GM18519 (cell line): ENCODE results near the gene THY1.
"Not testable (repeated sequence)": the region's sequence is repeated elsewhere in the genome, so short reads cannot be mapped to it uniquely, and the experiment has no call there.

Experiments
- ATAC-seq: cut with Tn5 transposase; IDR thresholded peaks from one replicate; pipeline ENCODE4 v1.9.1; 2021; ENCODE audit warnings: mild to moderate bottlenecking, moderate library complexity; ENCODE audit not compliant: unreplicated experiment, low FRiP score

The THY1 gene

DNA sequence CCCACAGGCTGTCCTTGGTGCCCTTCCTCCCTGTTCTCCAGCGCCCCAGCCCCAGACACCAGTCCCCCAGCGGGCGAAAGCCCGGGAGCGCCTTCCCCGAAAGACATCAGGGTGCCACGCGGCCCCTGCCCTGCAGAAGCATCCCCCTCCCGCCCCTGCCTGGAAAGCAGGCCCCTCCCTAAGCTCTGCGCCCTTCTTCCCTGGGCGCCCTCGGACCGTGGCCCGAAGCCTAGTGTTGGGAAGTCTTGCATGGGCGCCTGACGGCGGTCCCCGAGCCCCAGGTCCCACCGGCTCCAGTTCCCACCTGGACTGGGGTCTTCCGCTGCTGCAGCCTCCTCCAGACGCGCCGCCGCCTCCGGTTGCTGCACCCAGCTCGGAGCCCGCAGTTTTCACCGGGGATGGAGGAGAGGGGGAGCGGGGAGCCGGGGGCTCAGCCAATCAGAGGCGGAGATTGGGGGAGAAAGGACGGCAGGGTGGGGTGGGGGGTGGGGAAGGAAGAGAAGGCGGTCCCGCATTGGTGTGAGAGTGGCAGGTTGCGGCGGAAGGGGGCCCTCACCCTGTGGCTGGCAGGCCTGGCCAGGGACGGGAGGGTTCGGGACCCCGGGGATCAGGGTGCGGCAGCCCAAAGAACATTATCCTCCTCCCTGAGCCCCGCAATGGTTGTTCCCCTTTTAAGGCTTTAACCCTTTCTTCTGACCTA, at the start of gene THY1:
THY1 (minus strand) TSS at position 364 of the 700 bp plus-strand sequence. CDS start 2,267 bp downstream, outside the sequence.
- no peak for ATAC-seq

DNA sequence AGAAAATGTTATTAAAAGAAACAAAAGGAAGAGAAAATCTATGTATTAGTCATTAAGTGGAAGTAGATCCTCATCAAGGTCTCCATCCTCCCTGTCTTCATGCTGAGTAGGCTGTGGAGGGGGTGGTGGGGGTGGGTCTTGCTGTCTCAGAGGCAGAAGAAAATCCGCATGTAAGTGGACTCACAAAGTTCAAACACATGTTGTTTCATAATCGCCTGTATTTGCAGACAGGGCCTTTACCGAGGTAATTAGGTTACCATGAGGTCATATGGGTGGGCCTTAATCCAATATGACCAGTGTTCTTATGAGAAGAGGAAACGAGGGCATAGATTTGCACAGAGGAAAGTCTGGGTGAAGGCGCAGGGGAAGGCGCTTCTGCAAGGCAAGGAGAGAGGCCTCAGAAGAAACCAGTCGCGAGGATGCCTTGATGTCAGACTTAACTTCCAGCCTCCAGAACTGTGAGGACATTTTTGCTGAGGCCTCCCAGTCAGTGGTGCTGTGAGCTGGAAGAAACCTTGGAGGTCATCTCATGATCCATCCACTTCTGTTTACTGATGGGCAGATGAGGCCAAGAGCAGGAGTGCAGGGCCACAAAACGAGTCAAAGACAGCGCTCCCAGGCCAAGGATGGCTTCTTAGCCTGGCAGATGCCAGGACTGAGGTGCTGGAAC, 49.3 kb upstream of the THY1 start:
- no peak for ATAC-seq

DNA sequence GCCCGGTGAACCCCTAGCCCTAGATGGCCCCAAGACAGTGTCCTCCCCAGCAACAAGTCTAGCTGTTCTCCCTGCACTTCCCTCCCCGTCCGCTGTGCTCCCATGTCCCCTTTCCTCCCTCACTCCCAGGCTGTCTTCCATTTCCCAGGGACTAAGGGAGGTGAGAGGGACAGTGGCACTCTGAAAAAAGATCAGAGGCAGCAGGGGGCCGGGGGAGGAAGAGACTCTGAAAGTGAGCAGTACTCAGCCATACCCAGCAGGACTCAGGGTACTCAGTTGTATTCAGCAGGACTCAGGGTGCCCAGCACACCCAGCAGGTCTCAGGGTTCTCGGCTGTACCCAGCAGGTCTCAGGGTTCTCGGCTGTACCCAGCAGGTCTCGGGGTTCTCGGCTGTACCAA, 48.4 kb upstream of the THY1 start:
- ATAC-seq = no peak

DNA sequence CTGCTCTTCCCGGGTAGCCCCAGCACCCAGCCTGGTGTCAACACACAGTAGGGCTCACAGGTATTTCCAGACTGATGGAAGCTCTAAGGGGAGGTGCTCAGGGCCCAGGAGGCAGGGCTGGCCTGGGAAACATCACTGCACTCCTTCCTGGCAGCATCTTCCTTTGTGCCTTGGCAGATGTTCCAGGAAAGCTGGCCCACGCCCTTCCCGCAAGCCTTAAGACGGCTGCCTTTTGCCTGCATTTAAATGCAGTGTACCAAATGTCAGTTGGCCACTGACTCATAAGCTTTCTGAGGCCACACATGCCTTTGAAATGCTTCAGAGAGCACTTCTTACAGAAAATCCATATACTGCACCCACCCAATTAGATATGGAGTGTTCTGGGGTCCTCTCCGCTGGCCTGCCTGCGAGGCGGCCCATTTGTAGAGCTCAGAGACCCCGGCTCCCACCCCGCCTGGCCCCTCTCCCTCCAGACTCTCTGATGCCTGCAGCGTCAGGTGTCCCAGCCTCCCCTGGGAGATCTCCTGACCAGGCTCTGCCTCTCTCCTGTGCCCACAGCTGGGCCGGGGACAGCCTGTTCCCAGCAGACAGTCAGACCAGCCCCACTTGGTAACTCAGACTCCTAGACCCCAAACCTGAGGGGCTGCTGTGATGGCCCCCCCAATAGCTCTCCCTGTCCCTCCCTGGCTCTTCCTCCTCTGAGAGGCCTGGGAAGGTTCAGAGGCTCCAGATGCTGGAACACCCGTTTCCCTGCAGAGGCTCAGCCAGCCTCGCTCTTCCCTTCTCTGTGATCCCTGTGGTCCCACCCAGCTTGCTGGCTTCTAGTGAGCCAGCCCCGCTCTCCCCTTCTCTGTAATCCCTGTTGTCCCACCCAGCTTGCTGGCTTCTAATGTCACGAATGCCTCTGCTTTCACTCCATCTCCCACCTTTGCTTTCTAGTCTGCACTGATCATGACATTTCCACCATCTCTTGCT, 47.6 kb upstream of the THY1 start:
- no peak for ATAC-seq

DNA sequence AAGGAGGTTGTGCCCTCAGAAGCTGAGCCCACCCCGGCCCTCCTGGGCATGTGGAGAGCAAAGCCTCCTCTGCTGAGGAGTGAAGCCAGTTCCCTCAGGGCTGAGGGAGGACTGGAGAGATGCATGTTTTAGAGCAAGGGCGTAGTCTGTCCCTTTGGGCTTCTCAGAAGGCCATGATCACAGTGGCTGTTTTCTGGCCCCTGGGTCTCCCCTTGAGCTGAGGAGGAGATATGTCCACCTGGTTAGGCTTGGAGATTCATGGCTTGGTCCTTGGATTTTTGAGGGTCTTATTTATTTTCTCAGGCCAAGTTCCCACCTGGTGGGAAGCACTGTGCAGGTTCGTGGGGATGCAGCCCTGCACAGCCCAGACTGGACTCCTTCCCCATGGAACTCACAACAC, 46.5 kb upstream of the THY1 start:
- ATAC-seq = no peak

DNA sequence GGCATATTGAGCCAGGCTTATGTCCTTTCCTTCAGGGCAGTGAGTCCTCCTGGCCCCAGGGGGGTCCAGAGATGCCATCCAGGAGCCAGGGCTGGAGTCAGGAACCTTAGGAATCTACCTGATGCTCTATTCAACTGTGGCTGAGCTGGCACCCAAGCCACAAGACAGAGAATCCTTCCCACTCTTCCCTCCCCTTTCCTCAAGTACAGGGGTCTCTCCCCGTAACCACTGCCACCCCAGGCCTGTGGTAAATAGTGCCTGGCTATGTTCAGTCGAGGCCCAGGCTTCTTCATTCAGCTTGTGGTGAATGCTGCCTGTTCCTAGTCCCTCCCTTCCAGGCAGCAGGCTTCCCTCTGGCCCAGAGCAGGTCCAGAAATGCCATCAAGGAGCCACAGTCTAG, 45.5 kb upstream of the THY1 start:
- ATAC-seq = no peak

DNA sequence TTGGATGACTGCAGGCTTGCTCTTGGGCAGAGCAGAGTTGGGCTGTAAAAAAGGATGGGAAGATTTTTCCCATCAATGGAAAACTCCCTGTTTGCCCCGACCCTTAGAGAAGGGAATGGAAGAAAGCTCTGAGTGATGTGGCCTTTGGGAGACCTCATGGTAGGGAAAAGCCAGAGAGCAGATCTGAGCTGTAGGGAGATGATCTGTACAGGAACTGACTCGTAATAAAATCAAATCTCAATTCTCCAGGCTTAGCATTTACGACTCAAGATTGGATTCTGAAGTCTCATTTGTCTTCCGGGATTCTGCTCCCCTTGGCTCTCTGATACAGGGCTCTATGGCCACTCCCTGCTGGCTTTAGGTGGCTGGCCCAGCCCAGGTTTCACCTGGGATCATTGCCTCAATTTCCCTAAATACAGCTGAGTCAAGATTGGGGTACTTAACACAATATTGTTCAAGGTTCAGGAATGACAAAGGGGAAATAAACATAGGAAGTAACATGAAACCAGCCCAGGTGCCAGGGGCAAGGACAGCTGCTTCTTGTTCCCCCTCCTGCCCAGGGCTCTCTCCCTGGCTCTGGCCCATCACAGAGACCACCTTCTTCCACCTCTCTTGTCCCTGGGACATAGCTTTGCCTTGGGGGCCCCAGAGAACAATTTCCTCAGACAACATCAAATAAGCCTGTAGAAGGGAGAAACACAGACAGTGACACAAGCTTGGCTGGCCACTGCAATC, 38.4 kb upstream of the THY1 start:
- no peak for ATAC-seq

DNA sequence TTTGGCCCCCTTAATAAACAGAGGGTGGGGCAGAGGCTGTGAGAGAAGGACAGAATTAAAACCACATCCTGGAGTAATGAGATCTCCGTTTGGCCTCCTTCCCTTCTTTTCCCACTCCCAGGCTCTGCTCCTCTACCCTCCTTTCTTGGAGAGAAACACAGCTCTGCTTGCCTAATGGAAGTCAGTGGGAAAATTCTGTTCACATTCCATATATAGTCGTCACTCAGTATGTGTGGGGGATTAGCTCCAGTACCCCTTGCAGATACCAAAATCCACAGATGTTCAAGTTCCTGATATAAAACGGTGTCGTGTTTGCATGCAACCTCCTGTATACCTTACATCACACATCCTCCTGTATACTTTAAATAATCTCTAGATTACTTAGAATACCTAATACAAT, 37.6 kb upstream of the THY1 start:
- no peak for ATAC-seq

DNA sequence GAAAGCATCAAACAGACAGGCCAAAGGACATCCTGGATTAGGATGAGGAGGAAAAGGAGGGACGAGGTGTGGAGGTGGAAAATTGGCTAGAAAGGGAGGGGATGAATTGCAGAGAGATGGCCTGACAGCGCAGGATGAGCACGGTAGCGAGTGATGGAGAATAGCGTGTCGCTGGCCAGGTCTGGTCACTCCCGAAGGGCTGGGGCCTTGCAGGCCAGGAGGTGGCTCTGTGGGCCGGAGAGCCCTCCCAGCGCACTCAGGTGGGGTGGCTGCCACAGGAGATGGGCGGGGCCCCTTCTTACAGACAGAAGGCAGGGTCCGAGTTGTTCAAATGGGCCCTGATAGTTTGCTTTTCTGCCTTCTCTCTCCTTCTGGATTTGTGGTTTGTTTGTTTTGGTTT, 37.1 kb upstream of the THY1 start:
- no peak for ATAC-seq

DNA sequence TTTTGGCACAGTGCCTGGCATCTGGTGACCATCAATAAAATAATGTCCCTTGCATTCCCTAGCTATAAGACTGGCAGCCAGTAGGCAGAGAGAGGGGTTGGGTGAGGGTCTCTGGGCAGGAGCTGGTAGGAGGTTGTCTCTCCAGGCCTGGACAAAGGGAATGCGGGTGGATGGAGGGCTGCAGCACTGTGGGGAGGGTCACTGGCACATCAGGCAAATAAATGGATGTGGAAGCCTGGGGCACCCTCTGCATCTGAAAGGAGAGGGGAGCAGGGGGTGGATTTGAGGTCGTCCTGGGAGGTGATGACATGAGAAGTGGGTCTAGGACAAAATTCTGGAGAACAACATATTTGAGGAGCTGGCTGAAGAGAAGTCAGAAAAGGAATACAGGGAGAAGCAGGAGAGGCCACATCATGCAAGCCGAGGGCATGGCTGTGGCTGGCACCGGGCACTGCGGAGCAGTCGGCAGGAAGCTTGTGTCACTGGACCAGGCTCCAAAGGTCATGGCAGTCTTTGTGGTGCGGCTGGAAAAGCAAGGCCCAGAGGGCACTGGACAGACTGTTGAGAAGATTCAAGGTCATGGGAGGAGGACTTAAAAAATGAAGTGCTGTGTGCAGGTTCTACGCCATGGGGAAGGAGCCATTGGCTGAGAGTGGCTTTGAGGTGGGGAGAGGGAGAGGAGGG, 36.5 kb upstream of the THY1 start:
- no peak for ATAC-seq

DNA sequence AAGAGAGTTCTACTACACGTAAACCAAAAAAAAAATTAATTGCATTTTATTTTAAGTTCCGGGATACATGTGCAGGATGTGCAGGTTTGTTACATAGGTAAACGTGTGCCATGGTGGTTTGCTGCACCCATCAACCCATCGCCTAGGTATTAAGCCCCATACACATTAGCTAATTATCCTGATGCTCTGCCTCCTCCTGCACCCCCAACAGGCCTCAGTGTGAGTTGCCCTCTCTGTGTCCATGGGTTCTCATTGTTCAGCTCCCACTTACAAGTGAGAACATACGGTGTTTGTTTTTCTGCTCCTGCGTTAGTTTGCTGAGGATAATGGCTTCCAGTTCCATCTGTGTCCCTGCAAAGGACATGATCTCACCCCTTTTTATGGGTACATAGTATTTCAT, 32.7 kb upstream of the THY1 start:
- not testable (repeated sequence) for ATAC-seq

DNA sequence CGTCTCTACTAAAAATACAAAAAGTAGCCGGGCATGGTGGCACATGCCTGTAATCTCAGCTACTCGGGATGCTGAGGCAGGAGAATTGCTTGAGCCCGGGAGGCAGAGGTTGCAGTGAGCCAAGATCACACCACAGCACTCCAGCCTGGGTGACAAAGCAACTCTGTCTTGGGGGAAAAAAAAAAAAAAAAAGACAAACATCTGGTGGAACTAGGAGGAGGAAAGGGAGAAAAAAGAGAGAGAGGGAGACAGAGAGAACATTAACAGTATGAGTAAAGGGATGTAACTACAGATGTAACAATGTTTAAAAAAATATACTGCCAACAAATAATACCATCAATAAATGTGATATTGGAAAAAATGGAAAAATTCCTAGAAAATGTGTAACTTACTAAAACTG, 32.3 kb upstream of the THY1 start:
- ATAC-seq = not testable (repeated sequence)

DNA sequence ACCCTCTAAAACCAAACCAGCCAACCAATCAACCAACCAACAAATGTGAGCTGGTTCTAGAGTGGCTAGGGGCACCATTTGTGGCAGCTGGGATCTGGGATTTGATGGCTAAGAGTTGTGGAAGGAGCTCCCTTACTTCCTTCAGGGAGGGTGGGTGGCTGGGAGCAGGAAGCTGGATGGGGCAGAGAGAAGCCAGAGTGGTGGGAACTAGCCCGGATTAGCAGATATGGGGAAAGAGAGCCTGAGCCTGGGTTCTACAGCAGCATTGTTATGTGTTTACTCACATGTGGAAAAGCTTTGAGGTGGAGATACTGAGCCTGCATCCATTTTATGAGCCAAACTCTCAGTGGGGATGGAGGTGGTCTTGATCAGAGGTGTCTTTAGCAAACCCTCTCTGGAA, 30.9 kb upstream of the THY1 start:
- ATAC-seq = no peak

DNA sequence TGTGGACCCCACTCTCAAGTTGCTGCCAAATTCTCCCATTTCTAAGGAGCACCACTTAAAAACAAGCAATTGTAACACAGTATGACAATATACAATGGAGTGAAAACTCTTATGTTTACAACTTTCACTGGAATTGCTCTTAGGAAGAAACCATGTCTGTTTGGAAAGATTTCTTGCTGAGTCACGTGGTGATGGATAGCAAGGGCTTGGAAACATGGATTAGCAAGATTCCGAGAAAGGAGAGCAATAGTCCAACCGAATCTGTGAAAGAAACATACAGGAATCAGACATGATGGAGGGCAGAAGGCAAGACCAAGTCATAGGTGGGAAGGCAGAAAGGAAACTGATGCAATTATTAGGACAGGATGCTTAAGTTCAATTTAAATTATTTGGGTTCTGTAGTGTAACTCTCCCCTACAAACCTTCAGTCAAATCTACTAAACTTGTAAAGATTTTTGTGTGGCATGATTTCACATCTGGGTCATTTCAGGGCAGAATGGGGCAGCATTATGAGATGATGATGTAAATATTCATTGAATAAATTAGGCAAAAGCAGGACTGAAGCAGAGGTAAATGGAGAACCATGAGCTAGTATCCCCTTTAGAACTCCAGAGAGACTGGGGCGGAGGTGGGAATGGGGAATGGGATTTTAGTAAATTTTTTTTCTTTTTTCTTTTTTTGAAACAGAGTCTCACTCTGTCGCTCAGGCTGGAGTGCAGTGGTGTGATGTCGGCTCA, 27.8 kb upstream of the THY1 start:
- no peak for ATAC-seq

DNA sequence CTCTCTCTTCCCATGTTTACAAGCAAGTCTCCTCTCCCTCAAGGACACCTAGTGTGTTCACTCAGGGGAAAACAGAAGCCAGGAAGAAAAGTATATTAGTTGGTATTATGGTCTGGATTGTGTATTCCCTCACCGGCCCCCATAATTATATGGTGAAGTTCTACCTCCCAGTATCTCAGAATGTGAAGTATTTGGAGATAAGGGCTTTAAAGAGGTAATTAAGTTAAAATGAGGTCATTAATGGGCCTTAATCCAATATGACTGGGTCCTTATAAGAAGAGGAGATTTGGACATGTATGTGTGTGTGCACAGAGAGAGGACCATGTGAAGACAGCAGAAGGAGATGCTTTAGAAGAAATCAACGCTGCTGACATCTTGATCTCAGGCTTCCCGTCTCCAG, 26.5 kb upstream of the THY1 start:
- no peak for ATAC-seq

DNA sequence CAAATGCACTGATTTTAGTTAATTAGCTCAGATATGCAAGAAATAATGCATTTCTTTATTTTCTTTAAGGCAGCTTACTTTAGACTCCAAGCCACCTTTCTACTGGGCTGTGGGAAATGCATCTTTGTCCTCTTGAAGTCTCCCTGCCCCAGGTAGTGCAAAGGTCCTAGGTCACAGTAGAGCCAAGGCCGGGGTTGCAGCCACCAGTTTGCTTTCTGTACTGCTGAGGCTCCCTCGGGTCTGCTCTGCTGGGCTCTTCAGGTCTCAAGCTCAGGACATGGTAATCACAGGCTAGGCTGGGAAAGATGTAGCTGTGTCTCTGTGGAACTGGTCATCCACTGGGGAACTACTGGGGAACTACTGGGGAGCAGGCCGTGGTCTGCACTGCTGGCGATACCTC, 25.4 kb upstream of the THY1 start:
- no peak for ATAC-seq

DNA sequence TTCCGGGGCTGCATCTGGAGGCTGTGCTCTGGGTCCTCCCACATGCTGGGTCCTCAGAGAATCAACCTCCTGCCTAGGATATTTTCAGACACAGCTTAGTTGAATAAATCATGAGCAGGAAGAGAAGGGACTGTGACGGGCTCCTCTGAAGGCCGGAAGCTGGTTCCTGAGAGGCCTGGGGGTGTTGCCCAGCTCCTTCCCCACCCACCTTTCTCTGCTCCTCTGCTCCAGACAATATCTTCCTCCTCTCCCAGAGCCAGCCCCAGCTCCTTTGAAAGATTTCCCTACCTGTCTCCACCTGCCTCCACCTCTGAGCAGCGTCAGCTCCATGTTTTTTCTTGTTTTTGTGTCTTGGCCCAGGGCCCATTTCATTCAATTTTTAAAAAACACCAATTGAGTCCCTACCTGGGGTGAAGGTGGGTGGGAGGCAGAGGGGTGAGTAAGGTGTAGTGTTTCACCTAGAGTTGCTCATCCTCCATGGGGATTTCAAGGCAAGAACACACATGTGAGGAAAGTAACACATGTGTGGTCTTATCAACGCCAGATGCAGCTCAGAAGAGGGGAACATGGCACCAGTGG, 24.8 kb upstream of the THY1 start:
- ATAC-seq = no peak

DNA sequence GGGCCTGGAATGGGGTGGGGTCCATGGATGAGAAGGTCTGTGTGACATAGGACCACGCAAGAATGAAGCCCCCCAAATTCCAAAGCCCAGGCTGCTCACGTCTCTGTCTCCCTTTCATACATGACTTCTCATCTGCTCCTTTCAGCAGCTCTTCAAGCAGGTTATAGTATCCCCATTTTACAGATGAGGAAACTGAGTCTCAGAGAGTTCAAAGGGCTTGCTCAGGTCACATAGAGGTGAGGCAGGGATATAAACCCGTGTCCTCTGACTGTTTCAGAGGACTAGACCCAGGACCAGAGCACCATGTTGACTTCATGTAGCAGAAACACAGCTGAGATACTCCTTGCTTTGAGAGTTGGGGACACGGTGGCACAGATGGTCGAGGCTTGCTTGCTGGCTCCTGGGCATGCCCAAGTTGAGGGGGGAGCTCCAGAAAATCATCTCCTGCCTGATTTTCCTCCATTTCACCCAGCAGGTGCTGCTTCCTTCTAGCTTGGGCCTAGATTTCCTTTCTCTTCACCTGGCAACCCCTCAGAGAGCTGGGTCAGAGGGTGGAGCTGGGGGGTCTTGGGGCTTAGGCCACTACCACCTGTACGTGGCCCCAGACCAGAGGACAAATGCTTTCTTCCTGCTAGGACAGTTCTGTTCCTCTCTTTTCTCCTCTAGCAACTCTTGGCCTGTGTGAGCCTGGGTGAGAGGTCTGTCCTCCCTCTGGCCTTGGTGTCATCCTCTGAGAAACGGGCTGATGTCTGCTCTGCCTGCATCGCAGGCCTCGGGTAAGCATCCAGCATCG, 24.1 kb upstream of the THY1 start:
- no peak for ATAC-seq
